GM13977 (cell line): ENCODE data around the gene REXO1.

Experiments
- DNase-seq: peaks from one replicate; pipeline ENCODE4 v3.0.0; 2012; ENCODE audit warnings: low spot score
- in situ Hi-C: fragments of 300-500 bp; cut with MboI; formaldehyde crosslinking; loops from one replicate; pipeline ENCODE4 v1.12.0; 2022; ENCODE audit warnings: low sequenced_read_pairs, low pct_unique_long_range_greater_than_20kb, mixed read lengths, inconsistent platforms; ENCODE audit not compliant: unreplicated experiment
- TF ChIP-seq, protein P1 (sequence below): IDR thresholded peaks from 2 replicates; pipeline ENCODE4 v1.5.1; 2012; ENCODE audit warnings: mild to moderate bottlenecking, control low read depth; ENCODE audit not compliant: insufficient read depth; ENCODE audit errors: extremely low read depth, missing control alignments

REXO1 gene

GRCh38 chr19:1814833-1815604 is 33.3 kb downstream of the REXO1 start:
- in situ Hi-C loops, result no loop called here
- no peak for DNase-seq
- TF ChIP-seq, protein P1, sequence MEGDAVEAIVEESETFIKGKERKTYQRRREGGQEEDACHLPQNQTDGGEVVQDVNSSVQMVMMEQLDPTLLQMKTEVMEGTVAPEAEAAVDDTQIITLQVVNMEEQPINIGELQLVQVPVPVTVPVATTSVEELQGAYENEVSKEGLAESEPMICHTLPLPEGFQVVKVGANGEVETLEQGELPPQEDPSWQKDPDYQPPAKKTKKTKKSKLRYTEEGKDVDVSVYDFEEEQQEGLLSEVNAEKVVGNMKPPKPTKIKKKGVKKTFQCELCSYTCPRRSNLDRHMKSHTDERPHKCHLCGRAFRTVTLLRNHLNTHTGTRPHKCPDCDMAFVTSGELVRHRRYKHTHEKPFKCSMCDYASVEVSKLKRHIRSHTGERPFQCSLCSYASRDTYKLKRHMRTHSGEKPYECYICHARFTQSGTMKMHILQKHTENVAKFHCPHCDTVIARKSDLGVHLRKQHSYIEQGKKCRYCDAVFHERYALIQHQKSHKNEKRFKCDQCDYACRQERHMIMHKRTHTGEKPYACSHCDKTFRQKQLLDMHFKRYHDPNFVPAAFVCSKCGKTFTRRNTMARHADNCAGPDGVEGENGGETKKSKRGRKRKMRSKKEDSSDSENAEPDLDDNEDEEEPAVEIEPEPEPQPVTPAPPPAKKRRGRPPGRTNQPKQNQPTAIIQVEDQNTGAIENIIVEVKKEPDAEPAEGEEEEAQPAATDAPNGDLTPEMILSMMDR, result no peak

DNA sequence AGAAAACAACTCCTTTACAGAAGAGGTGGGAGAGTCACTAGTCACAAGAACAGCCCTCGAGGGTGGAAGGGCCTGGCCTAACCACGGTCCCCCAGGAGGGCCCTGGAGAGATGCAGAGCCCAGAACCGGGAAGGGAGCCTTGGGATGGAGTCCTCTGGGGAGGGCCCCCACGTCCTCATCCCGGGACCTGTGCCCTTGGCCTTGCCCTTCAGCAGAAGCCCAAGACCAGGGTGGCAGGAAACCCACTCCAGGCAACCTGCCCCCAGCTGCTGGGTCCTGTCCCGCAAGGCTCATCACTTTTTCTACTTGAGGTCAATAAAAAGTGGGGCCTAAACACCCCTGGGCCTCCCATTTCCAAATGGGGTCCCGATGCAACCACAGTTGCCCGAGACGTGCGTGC is 33.9 kb downstream of the REXO1 start:
- TF ChIP-seq, protein P1, result no peak
- in situ Hi-C loops, result no loop called here

DNA sequence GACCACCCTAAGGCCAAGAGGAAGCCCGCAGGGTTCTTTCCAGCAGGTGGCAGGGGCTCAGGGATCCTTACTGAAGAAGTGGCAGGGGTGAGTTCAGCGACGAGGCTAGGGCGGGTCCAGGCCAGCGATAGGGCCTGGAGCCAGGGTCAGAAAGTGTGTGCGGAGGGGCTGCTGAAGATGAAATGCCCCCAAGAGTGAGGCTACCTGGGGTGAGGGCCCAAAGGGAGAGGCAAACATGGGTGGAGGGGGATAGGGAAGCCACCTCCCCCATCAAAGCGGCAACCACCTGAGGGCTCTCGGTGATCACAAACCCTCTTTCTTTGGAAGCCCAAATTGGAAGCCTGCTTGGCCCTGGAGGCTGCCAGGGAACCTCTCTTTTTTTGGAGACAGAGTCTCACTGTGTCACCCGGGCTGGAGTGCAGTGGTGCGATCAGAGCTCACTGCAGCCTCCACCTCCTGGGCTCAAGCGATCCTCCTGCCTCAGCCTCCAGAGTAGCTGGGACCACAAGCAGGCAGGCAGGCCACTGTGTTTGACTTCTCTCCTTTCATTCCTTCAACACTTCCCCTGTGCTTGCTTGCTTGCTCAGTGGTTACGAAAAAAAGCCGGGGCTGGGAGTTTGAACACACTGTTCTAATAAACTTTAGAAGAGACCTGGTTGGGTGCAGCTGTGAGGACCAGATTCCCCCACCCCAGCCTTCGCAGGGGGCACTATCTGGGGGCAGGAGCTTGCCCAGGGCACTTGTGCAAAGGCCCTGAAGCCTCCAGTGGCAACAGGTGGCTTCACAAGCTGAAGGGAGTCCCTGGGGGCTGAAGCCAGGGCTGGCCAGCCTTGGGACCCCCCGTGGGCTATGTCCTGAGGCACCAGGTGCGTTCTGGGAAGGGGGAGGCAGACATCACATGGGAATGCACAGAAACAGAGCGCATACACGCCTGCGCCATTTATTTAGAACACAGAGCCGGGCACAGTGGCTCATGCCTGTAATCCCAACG is 34.8 kb downstream of the REXO1 start:
- DNase-seq, result no peak
- TF ChIP-seq, protein P1, result no peak
- in situ Hi-C loops, result no loop called here

More for the DNA sequence above, 33.9 kb downstream of the REXO1 start:
- no peak for DNase-seq

DNA sequence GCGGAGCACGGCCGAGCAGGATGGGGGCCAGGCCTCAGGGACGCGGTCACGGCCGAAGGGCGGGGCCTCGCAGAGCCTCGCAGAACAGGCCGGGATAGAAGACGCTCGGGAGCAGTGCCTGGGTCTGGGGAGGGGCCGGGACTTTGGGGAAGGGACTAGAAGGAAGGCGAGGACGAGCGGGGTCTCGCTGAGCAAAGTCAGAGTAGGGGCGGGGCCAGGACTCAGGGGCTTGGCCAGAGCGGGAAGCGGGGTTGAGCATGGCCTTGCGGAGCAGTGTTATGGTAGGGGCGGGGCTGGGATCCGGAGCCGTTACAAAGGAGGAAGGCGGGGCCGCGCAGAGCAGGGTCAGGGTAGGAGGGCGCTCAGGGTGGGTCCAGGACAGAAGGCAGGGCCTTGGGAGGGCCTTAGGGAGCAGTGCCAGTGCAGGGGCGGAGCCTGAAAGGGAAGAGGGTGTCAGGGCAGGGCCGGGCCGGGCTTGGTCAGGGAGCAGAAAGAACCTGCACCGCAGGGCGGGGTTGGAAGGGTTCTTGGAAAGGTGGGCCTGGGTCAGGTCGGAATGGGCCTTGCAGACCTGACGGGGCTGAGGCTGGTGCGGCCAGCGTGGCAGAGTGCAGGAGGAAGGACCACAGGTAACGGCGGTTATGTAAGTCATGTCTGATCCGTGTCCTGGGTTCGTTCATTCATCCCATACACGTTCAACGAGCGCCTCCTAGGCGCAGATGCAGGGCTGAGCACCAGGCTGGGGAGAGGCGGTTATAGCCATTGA is 35.7 kb downstream of the REXO1 start:
- peak; percentile 97 for DNase-seq
- TF ChIP-seq, protein P1, result peak; percentile 83
- in situ Hi-C loops, result no loop called here

GRCh38 chr19:1811942-1812425 is 36.3 kb downstream of the REXO1 start, which contains the start of gene ATP8B3:
ATP8B3 (minus strand) TSS chr19:1812276; CDS start chr19:1811736, 540 bp downstream.
- DNase-seq, result peak; percentile 100
- TF ChIP-seq, protein P1, result peak; percentile 21
- in situ Hi-C loops, result no loop called here

DNA sequence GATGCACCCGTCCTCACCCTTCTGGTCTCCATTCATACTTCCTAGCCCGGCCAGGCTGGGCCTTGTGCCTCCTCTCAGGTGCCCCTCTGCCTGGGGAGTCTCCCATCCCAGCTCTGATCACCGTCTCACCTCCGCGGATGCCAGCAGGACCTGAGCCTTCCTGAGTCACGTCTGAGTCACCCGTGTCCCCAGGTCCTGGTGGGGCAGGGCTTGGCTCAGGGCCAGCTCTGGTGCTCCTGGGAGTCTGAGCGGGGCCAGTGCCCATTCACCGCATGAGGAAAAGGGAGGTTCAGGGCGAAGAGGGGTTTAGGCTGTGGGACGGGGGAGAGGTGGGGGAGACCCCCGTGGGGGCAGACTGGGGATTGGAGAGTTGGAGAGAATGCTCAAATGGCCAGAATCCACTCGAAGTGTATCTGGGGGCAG is 36.8 kb downstream of the REXO1 start:
- no peak for DNase-seq
- TF ChIP-seq, protein P1, result no peak
- in situ Hi-C loops, result no loop called here
